Left ventricle myocardium superior (tissue), 1 donor: ENCODE results near the gene PLEKHG5. TPM values are rescaled to one million over a fixed set of nuclear protein-coding genes. Genes with fewer than 3 reads are reported as not detected.

Experiments used
- ATAC-seq: fragments of 200-7000 bp; cut with Tn5 transposase; one replicate; pipeline ENCODE4 v1.9.1; 2020; ENCODE audit warnings: mild to moderate bottlenecking, moderate library complexity
- DNase-seq: peaks from one replicate; pipeline ENCODE4 v3.0.0-alpha.2; 2020
- intact Hi-C: fragments of 100-400 bp; cut with micrococcal nuclease; formaldehyde crosslinking; loops from one replicate; pipeline ENCODE4 v1.11.0; 2022
- total RNA-seq: library from RNA; stranded (reverse); fragmentation: NEBNext Ultra II Directional; extraction: Animal tissue kit (Norgen Biotek cat#: 25700); gene quantifications from one replicate; pipeline ENCODE4 v1.2.1, GENCODE V29; 2021
- donor health status: DM: no; HTN: yes; CAD: no; lungs with severe emphysema.

Gene PLEKHG5
- total RNA-seq, 1 donor from 2014 or later = 16.9 TPM

DNA sequence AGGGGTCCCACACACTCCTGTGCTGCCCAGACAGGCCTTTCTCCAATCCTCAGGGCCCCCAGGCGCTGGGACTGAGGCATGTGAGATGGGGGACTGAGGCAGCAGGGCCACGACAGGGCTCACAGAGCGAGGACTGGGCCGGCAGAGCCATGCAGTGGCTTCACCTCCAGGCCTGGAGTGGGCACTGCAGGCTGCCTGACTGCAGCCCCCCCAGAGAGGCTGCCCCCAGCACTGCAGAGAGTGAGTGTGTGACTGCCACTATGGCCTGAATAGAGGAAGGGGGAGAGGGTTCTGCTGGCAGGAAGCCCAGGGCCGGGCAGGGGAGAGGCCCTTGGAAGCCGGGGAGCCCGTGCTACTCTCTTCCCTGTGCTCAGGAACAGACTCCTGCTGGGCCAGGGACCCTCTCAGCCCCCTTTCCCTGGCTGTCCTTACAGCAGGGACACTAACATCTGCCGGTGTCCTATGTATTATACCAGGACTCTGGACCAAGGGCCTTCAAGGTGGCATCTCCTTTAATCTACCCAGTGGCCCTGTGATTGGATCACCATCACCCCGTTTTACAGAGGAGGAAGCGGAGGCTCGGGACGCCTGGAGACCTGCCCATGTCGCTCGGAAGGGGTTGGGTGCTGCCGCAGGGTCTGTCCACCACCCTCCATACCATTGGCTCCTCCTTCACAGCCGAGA lies 20.2 kb upstream of the PLEKHG5 start:
- ATAC-seq = no peak
- intact Hi-C loops = no loop called here
- no peak for DNase-seq

DNA sequence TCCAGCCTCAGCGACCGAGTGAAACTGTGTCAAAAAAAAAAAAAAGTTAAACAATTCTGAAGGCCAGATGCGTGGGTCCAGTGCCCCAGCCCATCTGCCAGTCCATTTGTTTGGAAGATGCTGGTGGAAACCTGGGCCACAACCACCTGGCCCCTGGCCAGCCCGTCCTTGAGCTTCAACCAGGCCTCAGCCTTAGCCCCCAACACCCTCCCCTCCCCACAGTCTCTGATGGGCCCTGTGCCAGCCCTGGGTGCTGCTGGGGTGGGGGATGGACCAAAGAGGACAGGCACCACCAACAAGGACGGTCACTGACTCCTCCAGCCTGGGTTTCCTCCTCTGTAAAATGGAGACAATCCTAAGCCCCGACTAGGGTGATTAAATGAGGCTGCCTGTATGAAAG lies 19.6 kb upstream of the PLEKHG5 start:
- no peak for DNase-seq
- intact Hi-C loops = no loop called here
- ATAC-seq = no peak

GRCh38 chr1:6510493-6510892 lies 19.0 kb upstream of the PLEKHG5 start:
- no peak for ATAC-seq
- no peak for DNase-seq
- intact Hi-C loops = no loop called here

DNA sequence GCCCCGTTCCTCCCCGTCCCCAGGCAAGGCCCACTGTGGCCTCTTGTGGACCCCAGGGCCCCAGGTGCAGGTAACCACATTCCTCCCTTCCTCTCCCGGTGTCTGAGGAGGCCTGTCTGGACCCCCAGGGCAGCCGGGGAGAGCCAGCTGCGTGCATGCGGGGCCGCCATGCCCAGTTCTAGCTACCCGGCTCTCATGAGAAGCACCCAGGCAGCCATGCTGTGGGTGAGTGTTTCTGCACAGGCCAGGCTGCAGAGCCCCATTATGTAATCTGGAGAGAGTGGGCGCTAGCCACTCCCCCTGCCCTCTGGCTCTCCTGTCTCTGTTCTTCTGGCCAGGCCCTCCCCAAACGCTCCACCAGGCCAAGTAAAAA lies 18.4 kb upstream of the PLEKHG5 start:
- intact Hi-C loops = no loop called here
- no peak for DNase-seq
- peak; percentile 74 for ATAC-seq

DNA sequence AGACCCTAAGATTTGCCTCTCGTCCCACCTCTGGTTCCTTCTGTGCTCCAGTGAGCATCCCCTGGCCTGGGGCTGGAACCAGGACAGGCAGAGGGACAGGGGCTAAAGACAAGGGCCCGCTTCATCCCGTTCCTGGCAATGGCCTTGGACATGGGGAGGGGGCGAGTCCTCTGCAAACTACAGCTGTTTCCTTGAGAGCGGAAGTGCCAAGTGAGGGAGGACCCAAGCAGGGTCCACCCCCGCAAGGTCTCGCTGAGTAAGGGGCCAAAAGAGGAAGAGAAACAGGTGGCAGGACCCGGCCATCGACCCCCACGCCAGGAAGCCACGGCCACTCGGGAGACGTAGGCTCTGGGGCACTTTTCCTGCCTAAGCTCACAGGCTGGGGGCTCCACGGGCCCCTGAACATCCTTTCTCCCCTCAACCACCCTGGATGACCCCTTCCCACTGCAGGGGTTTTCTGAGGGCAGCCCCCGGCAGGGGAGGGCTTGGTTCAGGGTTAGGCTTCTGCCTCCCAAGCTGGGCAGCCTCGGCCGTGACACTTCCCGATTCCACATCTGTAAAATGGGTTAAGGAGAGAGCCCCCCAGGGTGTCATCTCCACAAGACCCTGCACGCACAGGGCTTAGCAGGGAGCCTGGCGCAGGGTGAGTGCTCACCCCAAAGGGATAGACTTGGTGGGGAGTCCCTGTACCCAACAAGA lies 17.9 kb upstream of the PLEKHG5 start:
- intact Hi-C loops = no loop called here
- ATAC-seq = peak; percentile 38
- no peak for DNase-seq

DNA sequence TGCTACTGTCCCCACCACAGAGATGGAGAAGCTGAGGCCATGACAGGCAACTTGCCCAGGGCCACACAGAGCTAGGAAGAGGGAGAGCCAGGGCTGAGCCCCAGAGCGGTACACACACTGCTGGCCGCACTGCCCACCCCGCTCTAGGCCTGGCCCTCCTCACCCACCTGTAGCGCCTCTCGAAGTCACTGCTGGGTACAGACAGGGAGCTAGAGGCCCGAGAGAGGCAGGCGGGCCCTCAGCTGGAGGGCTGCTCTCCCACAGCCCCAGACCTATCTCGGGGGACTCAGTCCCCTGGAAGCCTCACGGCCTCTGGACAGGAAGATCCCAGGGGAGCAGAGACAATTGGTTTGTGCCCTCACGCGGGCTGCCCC lies 17.3 kb upstream of the PLEKHG5 start:
- ATAC-seq = no peak
- intact Hi-C loops = no loop called here
- no peak for DNase-seq

- intact Hi-C loops = no loop called here
- no peak for DNase-seq
- ATAC-seq = no peak
These were observed 16.8 kb upstream of the PLEKHG5 start for GRCh38 chr1:6508154-6508815.

DNA sequence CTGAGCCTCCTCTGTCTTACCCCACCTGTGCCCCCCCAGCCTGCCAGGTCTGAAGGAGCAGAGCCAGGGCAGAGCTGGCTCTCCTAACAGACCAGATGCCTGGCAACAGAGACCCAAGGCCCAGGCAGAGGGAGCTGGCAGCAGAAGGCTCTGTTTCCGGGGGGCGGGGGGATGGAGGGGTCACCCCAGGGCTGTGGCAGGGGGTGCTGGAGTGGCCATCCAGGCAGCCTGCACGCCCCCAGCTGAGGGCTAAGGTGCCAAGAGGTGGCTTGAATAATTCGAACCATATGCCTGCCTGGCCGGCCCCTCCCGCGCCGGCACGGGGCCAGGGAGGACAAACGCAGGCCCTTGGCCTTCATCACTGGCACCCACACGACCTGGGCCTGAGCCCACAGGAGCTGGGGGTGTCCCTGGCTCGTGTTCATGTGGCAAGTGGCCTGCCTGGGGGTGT lies 16.0 kb upstream of the PLEKHG5 start:
- intact Hi-C loops = no loop called here
- DNase-seq (no peak), ATAC-seq (no peak)

GRCh38 chr1:6507037-6507428 lies 15.6 kb upstream of the PLEKHG5 start:
- intact Hi-C loops = no loop called here
- ATAC-seq (no peak), DNase-seq (no peak)

DNA sequence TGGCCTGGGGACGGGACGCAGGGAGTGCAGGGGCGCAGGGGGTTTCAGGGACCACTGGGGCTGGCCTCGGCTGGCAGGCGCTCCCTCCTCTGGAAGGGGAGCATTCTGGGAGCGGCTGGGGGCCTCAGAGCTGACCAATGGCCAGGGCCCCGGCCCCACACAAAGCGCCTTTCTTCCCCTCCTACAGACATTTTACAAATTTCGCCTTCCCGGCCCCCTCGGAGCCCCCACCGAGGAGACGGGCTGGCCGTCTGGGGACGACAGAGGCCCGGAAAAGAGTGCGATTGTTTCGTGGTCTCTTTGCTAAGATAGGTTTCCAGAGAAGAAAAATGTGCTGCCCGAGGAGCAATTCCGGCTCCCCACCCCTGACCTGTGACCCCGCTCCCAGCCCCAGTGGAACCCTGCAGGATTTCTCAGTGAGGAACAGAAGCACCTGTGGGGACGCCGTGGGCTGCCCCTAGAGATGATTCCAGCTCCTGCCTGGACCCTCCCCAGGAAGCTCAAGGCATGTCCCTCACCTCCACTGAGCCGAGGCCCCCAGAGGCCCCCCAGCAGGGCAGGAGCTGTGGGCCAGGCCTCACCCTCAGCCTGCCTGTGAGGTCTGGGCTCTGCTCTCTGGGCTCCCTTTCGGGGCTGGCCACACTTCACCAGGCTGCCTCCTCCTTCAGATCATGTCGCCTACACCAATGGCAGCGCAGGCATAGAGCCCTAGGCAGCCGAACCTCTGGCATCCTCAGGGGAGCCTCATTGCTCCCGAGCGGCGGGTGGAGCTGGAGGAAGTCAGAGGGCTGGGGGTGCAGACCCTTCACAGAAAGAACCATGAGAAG lies 15.0 kb upstream of the PLEKHG5 start:
- intact Hi-C loops = no loop called here
- no peak for DNase-seq
- no peak for ATAC-seq

DNA sequence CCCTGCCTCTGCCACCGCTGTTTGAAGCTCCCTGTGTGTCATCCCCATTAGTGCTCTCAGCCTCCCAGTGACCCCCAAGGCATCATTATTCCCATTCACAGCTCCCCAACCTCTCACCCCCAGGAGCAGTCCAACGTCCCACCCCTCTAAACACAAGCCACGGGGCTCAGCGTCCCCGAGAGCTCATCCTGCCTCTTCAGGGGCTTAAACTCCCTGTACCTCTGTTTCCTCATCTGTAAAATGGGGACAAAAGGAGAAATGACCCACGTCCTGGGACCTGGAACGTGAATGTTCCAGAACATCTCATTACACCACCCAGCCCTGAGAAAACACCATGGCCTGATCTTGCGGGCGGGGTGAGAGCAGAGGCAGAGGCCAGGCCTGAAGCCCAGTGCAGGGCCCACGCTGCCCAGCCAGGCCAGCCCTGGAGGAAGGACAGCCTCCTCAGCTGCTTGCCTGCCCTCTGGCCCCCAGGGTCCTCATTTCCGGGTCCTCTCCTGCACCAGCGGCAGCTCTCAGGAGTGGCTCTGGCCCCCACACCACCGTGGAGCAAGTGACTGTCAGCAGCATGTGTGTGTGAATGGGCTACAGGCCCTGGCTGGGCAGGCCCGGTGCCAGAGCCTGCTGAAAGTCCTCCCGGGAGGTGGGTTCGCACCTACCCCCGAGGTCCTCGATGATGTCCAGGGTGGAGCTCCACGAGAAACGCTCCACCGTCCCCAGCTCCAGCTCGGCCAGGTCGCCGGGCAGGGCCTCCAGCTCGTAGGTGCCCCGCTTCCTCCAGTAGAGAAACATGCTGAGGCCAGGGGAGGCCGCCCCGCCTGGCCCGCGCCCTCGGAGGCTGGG lies 14.1 kb upstream of the PLEKHG5 start:
- no peak for ATAC-seq
- no peak for DNase-seq
- intact Hi-C loops = no loop called here

DNA sequence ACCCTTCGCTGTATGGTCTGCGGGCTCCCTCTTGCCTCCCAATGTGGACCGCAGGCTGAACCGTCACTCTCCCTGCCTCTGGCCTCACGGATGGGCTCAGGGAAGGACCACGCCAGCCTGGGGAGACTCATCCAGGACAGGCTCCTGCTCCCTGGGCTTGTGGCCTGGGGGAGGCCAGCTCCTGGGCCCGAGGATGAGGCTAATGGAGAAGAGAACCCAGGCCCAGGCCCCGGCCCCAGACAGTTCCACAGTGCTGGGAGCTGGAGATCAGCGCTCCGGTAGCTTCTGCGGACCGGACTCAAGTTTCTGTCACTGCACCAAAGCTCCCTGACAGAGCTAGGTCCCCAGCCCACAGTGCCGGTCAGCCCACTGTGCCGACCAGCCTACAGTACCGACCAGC lies 13.4 kb upstream of the PLEKHG5 start:
- DNase-seq (no peak), ATAC-seq (no peak)
- intact Hi-C loops = no loop called here

DNA sequence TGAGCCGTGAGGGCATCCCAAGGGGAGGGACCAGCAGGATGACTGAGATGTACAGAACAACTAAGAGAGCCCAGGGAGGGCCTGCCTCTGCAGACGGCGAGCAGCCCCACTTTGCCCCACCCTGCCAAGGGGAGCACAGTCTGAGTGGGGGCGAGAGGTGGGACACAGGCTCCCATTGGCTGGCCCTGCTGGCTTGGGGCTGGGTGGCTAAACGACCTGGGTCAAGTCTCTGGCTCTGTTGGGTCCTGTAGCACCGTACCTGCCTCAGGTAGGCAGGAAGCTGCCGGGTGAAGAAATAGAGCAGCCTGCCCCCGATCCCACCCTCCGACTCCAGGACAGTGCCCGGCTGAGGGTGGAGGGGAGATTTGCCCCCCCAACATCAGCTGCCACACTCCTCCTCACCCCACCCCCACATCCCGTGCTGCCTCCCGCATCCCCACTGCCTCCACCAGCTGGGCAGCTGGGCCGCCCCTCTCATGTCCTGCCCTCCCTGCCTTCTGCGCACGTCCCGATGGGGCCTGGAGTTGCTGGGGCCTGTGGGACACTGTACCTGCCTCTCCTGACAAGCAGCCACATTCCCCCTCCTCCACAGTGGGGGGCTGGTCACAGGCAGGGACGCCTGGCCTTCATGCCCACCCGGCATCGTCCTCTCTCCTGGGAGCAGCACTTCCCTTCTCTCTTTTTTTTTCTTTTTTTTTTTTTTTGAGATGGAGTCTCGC lies 12.6 kb upstream of the PLEKHG5 start:
- no peak for DNase-seq
- ATAC-seq = no peak
- intact Hi-C loops = no loop called here

- peak; percentile 92 for DNase-seq
- intact Hi-C loops = no loop called here
- peak; percentile 79 for ATAC-seq
These were observed 10.8 kb upstream of the PLEKHG5 start for GRCh38 chr1:6502000-6502891.

DNA sequence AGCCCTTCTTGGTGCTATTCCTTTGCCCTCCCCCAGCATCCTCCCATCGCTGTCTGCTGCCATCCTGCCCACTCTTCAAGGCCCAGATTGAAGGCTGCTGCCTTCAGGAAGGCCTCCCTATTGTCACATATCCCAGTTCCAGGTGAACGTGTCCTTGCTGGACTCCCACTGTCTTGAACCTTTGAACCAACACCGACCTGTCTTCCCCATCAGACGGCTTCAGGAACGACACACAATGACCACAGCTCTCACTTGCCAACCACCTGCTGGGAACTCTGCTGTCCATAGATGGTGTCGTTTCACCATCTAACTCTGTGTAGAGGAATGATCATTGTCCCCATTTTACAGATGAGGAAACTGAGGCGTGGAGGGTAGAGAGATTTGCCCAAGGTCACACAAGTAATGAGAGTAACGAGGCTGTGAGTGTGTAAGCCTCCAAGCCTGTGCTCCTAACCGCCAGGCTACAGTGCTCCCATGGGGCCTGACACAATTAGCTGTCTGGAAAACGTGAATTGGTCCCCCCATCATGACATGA lies 9.9 kb upstream of the PLEKHG5 start:
- ATAC-seq (no peak), DNase-seq (no peak)
- intact Hi-C loops = no loop called here

- ATAC-seq (no peak), DNase-seq (no peak)
- intact Hi-C loops = no loop called here
These were observed 9.2 kb upstream of the PLEKHG5 start for GRCh38 chr1:6500544-6501278.
